ENCODE data around the gene PSMD11. TPM values are rescaled to one million over a fixed set of nuclear protein-coding genes. Genes with fewer than 3 reads are reported as not detected.
"Not testable (repeated sequence)": the region's sequence is repeated elsewhere in the genome, so short reads cannot be mapped to it uniquely, and the experiment has no call there.

The PSMD11 gene
- 10 to 100 TPM; 17.3 to 50.4 (median 38.0) TPM for polyA plus RNA-seq

DNA sequence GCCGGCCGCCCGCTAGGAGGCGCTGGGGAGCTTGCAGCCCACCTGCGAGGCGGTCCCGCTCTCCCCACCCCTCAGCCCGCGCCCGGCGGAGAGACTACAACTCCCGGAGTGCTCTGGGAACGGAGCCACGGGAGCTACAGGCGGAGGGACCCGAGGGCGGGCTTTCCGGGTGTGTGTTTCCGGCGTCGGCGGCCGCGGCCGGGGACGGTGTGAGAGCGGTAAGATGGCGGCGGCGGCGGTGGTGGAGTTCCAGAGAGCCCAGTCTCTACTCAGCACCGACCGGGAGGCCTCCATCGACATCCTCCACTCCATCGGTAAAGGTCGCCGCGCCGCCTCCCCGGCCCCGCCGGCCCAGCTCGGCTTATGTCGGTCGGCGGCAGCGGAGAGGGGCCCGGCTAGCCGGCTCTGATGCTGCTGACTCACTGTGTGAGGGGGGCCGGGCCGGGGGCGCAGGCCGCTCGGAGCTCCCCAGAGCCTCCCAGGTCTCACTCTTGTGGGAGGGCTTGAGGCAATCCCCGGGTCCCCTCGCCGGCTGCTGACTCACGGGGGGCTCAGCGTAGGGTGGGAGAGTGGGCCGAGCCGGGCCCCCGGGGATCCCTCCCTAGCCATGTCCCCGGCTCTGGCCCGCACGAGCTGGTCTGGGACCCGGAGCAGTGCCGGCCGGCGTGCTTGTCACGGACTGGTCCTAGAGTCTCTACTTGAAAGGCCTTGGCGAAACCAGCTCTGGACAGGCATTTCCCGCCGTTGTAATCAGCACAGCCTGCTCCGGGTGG is at the start of gene PSMD11:
PSMD11 (plus strand) TSS at position 210 of the 773 bp plus-strand sequence; CDS start at position 224, 14 bp downstream.
- 0 to 1% (median 0%) methylated on average over 60 to 74 of the region's 74 CpGs for WGBS, 3 donors

DNA sequence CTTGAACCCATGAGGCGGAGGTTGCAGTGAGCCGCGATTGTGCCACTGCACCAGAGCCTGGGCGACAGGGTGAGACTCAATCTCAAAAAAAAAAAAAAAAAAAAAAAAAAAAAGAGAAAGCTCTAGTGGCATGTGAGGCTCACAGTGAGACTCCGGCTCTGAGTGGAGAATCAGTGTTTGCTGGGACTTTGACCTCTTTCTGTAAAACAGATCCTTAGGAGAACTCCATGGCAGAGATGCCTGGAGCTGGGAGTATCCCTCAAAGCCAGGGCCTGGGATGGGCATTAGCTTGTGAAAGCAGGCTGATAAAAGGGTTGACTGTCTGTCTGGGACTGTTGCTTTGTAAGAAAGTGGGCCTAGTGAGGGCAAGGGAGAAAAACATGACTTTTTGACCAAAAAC is 48.0 kb upstream of the PSMD11 start:
- WGBS, 3 donors = 92 to 97% (median 96%) methylated on average over 5 of the region's 5 CpGs
- no peak overlapping the region for H3K27ac ChIP-seq (ENCODE audit: low read depth, low read length)

More for the DNA sequence above, at the start of gene PSMD11:
- no peak within 1 kb of the TSS for H3K27ac ChIP-seq (ENCODE audit: low read depth, low read length)

DNA sequence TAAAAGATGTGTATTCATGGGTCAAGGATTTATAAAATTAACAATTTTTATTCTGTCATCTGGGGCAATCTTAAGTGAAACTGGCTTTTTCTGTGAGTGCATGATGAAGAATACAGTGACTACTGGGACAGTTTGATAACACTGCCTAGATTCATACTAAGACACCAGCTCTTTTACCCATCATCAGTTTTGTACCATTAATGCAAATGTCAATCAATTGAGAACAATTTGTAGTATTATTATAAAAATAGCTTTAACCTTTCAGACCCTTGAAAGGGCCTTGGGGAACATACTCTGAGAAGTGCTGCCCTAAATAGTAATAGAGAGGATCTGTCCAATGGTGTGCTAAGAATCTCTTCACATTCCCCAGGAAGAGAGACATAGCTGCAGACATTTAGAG is 45.4 kb upstream of the PSMD11 start:
- no peak overlapping the region for H3K27ac ChIP-seq (ENCODE audit: low read depth, low read length)

DNA sequence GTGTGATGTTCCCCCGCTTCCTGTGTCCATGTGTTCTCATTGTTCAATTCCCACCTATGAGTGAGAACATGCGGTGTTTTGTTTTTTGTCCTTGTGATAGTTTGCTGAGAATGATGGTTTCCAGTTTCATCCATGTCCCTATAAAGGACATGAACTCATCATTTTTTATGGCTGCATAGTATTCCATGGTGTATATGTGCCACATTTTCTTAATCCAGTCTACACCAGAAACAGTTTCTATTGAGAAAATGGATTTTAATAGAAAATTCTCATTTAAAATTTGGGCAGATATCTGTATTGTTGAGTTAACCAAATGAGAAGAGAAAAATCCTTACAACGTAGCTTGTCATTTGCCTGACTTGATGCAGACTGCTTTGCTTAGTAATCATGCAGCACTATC is 34.2 kb upstream of the PSMD11 start:
- H3K27ac ChIP-seq (ENCODE audit: low read depth, low read length) = not testable (repeated sequence)
- 96 to 100% (median 98%) methylated on average over 3 of the region's 3 CpGs for WGBS, 3 donors

DNA sequence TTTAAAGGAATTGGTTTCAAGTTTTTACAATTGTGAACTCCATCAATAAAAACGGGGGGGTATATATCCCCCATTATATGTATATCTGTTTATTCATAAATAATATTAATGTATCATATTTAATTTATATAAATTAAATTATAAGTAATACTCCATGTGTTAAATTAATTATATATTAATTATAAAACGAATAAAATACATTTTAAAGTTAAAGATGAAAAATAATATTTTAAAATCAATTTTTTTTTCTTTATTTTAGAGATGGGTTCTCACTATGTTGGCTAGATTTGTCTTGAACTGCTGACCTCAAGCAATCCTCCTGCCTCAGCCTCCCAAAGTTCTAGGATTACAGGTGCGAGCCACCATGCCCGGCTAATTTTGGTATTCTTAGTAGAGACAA is 17.4 kb upstream of the PSMD11 start:
- WGBS, 3 donors = 75 to 86% (median 83%) methylated on average over 4 of the region's 4 CpGs
- H3K27ac ChIP-seq (ENCODE audit: low read depth, low read length) = no peak overlapping the region

DNA sequence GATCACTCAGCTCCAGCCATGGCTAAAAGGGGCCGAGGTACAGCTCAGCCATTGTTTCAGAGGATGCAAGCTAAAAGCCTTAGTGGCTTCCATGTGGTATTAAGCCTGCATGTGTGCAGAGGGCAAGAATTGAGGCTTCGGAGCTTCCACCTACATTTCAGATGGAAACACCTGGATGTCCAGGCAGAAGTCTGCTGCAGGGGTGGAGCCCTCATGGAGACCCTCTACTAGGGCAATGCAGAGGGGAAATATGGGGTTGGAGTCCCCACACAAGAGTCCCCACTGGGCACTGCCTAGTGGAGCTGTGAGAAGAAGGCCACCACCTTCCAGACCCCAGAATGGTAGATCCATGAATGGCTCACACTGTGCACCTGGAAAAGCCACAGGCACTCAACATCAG is 14.7 kb upstream of the PSMD11 start:
- 85 to 100% (median 98%) methylated on average over 2 of the region's 2 CpGs for WGBS, 3 donors
- no peak overlapping the region for H3K27ac ChIP-seq (ENCODE audit: low read depth, low read length)

DNA sequence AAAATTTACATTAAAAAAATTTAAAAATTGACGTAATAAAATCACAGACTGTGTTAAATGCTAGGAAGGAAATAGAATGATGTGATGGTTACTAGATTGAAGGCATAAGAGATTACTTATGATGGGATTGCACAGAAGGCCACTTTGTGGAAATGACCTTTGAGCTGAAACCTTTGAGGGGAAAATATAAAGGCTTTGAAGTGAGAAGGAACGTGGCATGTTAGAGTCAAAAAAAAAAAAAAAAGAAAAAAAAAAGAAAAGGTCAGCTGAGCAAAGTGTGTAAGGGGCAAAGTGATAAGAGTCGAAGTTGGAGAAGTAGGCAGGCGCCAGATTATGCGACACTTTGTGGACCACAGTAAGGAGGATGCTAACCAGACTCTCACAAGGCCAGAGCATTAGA is 3.6 kb upstream of the PSMD11 start:
- 74 to 77% (median 74%) methylated on average over 5 of the region's 5 CpGs for WGBS, 3 donors
- H3K27ac ChIP-seq (ENCODE audit: low read depth, low read length) = no peak overlapping the region

DNA sequence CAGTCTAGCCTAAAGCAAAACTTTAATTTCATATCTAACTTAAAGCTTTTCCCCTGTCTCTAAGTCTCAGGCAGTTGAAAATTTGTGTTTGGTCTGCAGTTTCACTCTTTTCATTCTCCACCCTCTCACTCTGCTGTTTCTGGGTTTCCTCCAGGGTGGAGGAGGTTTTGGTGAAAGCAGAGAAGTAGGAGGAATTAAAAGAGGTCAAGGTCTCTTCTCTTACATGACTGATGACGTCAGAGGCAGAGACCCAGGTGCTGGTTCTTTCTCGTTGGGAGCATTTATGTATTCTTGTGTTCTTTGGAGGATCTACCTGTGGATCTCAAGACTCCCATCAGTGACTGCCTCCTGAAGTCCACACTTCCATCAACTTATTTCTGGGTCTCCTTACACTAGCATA is 2.4 kb upstream of the PSMD11 start:
- WGBS, 3 donors = 29 to 61% (median 54%) methylated on average over 2 of the region's 2 CpGs

DNA sequence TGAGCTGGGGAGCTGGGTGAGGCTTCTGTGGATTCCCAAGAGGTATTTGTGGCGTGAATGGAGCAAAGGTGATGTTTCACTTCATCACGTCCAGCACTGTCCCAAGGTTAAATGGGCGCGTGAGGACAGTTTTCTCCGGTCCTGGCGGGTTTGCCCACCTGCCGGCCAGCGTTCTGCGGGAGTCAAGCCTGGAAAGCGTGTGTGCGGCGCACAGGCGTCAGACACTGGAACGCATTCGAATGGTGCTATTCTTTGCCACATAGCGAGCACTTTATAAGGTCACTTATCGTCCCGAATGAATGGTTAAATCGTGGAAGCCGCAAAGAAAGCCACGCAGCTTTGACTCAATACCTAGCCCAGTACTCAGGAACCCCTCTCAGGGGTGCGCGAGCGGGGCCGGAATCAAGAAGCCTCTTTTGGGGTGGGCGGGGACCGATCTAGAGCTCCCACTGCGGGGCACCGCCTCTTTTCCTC is 446 bp upstream of the PSMD11 start:
- no peak overlapping the region for H3K27ac ChIP-seq (ENCODE audit: low read depth, low read length)
- WGBS, 3 donors = 2 to 9% (median 6%) methylated on average over 29 of the region's 29 CpGs

More for the DNA sequence above, 2.4 kb upstream of the PSMD11 start:
- H3K27ac ChIP-seq (ENCODE audit: low read depth, low read length) = no peak overlapping the region

DNA sequence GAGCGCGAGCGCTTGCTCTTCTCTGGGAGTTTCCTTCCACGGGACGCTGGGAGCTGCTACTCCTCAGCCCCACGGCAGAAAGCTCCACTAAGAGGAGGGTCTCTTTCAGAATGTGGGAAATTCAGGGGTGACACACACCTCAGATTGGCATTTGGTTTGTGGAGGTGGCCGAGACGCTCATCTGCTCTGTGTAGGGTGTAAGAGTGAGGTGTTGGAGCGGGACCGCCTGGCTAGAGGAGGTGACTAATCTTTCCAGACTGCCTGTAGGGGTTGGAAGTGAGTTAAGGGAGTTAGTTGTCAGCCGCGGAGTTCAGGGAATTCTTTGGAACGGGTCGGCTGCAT is 735 bp downstream of the PSMD11 start:
- no peak overlapping the region for H3K27ac ChIP-seq (ENCODE audit: low read depth, low read length)
- 0% methylated on average over 14 of the region's 14 CpGs for WGBS, 3 donors

DNA sequence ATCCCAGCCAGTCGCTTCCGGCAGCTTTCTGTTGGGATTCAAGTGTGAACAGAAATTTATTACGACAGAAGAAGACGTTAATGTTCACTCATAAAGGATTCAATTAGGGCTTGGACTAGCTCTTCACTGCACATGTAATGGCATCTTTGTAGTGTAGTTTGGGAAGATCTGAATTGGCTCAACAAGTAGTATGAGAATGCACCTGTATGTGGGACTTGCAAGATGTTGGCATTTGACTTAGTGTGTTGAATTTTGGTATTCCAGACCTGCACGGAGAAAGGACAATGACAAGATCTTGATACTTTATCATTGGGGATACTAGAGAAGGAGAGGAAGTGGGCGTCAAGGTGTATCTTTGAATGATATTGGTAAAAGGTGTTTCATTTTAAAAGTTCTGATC is 1.2 kb downstream of the PSMD11 start:
- WGBS, 3 donors = 7 to 21% (median 20%) methylated on average over 6 of the region's 6 CpGs

DNA sequence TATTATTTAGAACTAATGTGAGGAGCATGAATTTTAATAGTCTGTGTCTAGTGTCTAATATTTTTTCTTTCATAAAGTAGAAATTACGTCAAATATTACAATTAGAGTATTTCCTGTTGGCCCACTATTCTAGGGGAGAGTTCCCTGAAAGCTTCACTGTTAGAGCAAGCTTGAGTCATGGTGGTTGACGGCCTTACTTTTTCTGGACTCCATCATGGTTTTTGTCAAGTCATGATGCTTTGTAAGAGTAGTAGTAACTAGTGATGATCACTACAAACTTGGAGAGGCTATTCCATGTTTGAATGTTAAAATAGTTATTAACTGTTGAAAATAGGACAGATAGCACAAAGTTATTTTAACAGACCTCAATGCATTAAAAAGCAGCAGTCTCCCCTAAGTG is 1.7 kb downstream of the PSMD11 start:
- no peak overlapping the region for H3K27ac ChIP-seq (ENCODE audit: low read depth, low read length)
- WGBS, 3 donors = 39 to 68% (median 47%) methylated on average over 2 of the region's 2 CpGs

More for the DNA sequence above, 1.2 kb downstream of the PSMD11 start:
- H3K27ac ChIP-seq (ENCODE audit: low read depth, low read length) = no peak overlapping the region

DNA sequence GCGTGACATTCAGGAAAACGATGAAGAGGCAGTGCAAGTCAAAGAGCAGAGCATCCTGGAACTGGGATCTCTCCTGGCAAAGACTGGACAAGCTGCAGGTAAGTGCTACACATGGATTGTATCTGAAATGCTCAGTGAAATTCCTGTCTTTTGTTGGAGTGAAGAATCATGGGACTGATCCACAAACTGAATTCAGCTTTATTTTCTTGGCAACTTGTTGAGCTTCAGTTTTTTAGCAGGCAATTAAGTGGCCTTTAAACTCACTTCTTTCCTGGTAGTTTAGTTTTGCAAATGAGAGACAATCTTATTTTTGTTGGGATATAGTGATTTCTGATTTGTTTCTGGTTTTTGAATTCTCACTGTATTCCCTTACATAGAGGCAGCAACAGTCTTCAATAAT is 2.6 kb downstream of the PSMD11 start:
- no peak overlapping the region for H3K27ac ChIP-seq (ENCODE audit: low read depth, low read length)
- 81 to 88% (median 87%) methylated on average over 2 of the region's 2 CpGs for WGBS, 3 donors

DNA sequence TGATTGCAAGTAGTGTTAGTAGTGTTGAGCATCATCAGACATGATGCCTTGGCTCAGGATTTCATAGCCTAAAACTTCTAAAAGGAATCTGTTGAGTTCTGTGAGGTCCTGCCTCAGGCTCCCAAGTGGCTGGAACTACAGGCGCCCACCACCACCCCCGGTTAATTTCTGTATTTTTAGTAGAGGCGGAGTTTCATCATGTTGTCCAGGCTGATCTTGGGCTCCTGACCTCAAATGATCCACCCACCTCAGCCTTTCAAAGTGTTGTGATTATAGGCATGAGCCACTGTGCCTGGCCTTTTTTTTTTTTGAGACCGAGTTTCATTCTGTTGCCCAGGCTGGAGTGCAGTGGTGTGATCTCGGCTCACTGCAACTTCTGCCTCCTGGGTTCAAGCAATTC is 5.7 kb downstream of the PSMD11 start:
- no peak overlapping the region for H3K27ac ChIP-seq (ENCODE audit: low read depth, low read length)
- WGBS, 3 donors = 96 to 98% (median 97%) methylated on average over 5 of the region's 5 CpGs

DNA sequence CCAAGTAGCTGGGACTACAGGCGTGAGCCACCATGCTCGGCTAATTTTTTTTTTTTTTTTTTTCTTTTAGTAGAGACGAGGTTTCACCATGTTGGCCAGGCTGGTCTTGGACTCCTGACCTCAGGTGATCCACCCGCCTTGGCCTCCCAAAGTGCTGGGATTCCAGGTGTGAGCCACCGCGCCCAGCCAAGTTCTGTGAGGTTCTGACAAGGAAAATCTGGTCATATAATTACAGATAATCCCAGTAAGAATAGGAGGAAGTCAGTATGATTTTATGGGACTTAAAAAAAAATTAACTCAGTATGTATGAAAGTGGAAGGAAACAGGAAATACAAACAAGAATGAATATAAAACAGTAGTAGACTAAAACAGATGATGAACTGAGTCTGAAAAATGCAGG is 6.1 kb downstream of the PSMD11 start:
- not testable (repeated sequence) for H3K27ac ChIP-seq (ENCODE audit: low read depth, low read length)
- 86 to 94% (median 91%) methylated on average over 6 of the region's 6 CpGs for WGBS, 3 donors

DNA sequence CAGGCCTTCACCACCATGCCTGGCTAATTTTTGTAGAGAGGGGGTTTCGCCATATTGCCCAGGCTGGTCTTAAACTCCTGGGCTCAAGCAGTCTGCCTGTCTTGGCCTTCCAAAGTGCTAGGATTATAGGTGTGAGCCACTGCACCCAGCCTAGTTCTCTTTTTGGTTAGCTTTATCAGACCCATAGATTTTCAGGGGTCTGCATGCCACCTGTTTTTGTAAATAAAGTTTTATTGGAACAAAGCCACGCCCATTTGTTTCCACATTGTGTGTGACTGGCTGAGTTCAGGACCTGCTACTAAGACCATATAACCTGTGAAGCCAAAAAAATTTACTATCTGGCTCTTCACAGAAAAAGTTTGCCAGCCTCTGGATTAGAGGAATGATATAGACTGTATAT is 7.6 kb downstream of the PSMD11 start:
- 76 to 99% (median 82%) methylated on average over 2 of the region's 2 CpGs for WGBS, 3 donors

DNA sequence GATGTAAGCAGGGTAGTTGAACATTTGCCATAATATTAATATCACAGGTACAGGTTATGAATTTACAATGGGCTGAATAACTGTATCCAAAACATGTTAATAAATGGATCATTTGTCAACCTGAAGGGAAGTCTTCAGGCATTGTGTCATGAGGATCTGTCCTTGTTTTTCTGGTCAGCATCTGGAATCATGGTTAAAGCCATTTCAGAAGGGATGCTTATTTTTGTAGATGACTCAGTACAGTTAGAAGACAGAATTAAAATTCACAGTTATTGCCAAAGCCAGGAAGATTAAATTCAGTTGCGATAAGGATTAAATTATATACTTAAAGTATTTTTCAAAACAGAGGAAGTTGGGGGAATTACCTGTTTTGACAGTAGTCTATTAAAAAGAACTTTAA is 8.0 kb downstream of the PSMD11 start:
- H3K27ac ChIP-seq (ENCODE audit: low read depth, low read length) = no peak overlapping the region
- 92 to 93% (median 93%) methylated on average over 1 of the region's 1 CpG for WGBS, 3 donors

More for the DNA sequence above, 7.6 kb downstream of the PSMD11 start:
- no peak overlapping the region for H3K27ac ChIP-seq (ENCODE audit: low read depth, low read length)

DNA sequence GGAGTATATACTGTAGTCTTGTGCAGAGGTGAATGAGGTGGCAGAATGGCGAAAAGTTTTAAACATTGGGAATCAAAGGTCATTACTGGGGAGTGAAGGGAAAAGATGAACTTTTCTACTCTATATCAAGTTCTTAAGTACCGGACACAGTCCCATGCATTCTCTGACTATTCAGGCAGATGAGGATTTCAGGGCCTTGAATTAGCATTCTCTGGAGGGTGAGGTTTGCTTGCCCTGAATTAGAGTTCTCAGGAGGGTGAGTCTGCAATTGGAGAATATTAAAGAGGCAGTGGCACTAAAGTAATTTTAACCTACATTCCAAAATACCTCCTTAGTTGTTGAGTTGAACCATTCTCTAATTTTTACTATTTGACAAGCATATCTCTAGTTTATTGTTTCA is 9.1 kb downstream of the PSMD11 start:
- WGBS, 3 donors = 94 to 97% (median 97%) methylated on average over 2 of the region's 2 CpGs
- H3K27ac ChIP-seq (ENCODE audit: low read depth, low read length) = no peak overlapping the region

DNA sequence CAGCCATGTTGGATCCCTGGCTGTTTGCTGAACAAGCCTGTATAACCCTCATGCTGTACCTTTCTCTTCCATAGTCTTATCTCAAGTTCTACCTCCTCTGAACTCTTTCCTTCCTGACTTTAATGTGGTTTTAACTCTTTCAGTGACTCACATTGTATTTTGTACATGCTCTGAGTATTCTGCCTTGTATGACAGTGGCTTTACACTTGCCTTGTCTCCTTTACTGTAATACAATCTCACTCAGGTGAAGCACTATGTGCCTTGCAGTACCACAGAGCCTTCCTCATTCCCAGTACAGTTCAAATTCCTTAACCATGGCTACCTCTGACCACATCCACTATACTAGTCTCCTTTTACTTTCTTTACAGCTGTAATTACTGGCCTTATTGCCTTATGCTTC is 14.1 kb downstream of the PSMD11 start:
- H3K27ac ChIP-seq (ENCODE audit: low read depth, low read length) = no peak overlapping the region

DNA sequence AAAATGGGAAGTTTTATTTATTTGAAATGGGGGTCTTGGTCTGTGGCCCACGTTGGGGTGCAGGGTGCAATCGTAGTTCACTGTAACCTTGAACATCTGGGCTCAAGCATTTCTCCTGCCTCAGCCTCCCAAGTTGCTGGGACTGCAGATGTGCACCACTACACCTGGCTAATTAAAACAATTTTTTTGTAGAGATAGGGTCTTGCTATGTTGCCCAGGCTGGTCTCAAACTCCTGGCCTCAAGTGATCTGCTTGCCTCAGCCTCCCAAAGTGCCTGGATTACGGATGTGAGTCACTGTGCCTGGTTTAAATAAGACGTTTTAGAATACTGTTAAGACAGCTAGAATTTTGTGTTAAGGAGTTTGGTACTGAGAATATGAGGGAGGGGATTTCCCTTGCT is 15.7 kb downstream of the PSMD11 start:
- no peak overlapping the region for H3K27ac ChIP-seq (ENCODE audit: low read depth, low read length)
- 88 to 95% (median 94%) methylated on average over 4 of the region's 4 CpGs for WGBS, 3 donors

DNA sequence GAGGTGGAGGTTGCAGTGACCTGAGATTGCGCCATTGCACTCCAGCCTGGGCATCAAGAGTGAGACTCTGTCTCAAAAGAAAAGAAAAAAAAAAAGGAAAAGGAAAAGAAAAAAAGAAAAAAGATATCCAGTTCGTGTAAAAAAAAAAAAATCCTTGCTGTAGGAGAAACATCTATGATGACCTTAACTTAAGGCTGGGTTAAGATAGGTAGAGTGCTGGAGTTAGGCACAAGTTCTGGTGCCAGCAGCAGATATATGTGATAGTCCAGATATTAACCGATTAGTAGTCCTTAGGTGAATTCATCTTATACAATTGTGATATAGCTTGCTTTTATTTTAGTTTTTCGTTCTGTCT is 17.2 kb downstream of the PSMD11 start:
- H3K27ac ChIP-seq (ENCODE audit: low read depth, low read length) = no peak overlapping the region
- WGBS, 3 donors = 58 to 69% (median 68%) methylated on average over 4 of the region's 4 CpGs
